GM12878 (cell line): ENCODE results near the gene TCEANC. TPM values are rescaled to one million over a fixed set of nuclear protein-coding genes. Genes with fewer than 3 reads are reported as not detected.
A peak's percentile ranks its signal among the peaks of the same experiment; 100 is the strongest.

Experiments
- ATAC-seq: fragments of 200-7000 bp; cut with Tn5 transposase; 3 replicates; pipeline ENCODE4 v1.9.1; 2020; ENCODE audit warnings: mild to moderate bottlenecking, moderate library complexity
- BruUV-seq: library from RNA; stranded (reverse); fragments of 400-500 nt; replicated peaks from 2 replicates; lab custom pipeline; 2021; lab: Mats Ljungman, UMichigan
- CTCF ChIA-PET: fragments of 300-600 bp; sonication (Branson Sonifier 250); formaldehyde crosslinking; extraction: SDS; loops from one replicate; lab custom pipeline; 2021; ENCODE audit warnings: inconsistent platforms; lab: Yijun Ruan, JAX
- POLR2A ChIA-PET: fragments of 350-600 bp; formaldehyde crosslinking; extraction: SDS; loops from one replicate; lab custom pipeline; 2021; ENCODE audit warnings: inconsistent platforms; lab: Charles Lee
- RAD21 ChIA-PET: fragments of 300-600 bp; sonication (Branson Sonifier 250); formaldehyde crosslinking; loops from one replicate; lab custom pipeline; 2023; ENCODE audit warnings: antibody characterized with exemption; ENCODE audit not compliant: unreplicated experiment; lab: Charles Lee
- SMC1A ChIA-PET: fragments of 300-600 bp; sonication (Branson Sonifier 250); formaldehyde crosslinking; loops from one replicate; lab custom pipeline; 2023; ENCODE audit not compliant: unreplicated experiment, uncharacterized antibody; lab: Charles Lee
- DNase-seq: peaks from one replicate; pipeline ENCODE4 v3.0.0-alpha.2; 2011; ENCODE audit warnings: low read depth, low spot score
- FAIRE-seq: peaks from 3 replicates; lab custom pipeline; 2011; peaks lifted over from hg19 to GRCh38; lab: Jason Lieb, UNC
- H2AFZ ChIP-seq: 2 replicates; pipeline ENCODE4 v1.6.0; 2011; ENCODE audit warnings: low read depth, low read length, control low read depth; ENCODE audit not compliant: control insufficient read depth
- H3K27ac ChIP-seq: 2 replicates; pipeline ENCODE4 v1.5.1; 2011; ENCODE audit warnings: control low read depth; ENCODE audit not compliant: control insufficient read depth, insufficient read depth
- H3K27me3 ChIP-seq, 2 experiments: replicated peaks in 1 of 2; 2 replicates each; pipeline versions ENCODE4 v1.6.0 to v1.6.1; 2011; ENCODE audit warnings: low read length in 1 of 2; ENCODE audit not compliant: control insufficient read depth in 2 of 2, insufficient read depth in 2 of 2
- H3K36me3 ChIP-seq, 2 experiments: 2 replicates each; pipeline ENCODE4 v1.5.1; 2011; ENCODE audit warnings: low read length in 1 of 2; ENCODE audit not compliant: control insufficient read depth in 2 of 2, insufficient read depth in 2 of 2
- H3K4me1 ChIP-seq: 2 replicates; pipeline ENCODE4 v1.6.1; 2011; ENCODE audit warnings: mild to moderate bottlenecking, low read length, moderate library complexity, mixed read lengths; ENCODE audit not compliant: control insufficient read depth, insufficient read depth
- H3K4me2 ChIP-seq: 2 replicates; pipeline ENCODE4 v1.6.0; 2011; ENCODE audit warnings: control low read depth; ENCODE audit not compliant: control insufficient read depth, insufficient read depth
- H3K4me3 ChIP-seq: fragments of 200-600 bp; sonication (generic); 2 replicates; pipeline ENCODE4 v1.5.1; 2016
- H3K79me2 ChIP-seq: 2 replicates; pipeline ENCODE4 v1.6.0; 2011; ENCODE audit warnings: low read length; ENCODE audit not compliant: control insufficient read depth, insufficient read depth
- H3K9ac ChIP-seq: 2 replicates; pipeline ENCODE4 v1.8.0; 2011; ENCODE audit warnings: low read length, control low read depth, mixed read lengths; ENCODE audit not compliant: control insufficient read depth, insufficient read depth
- H3K9me3 ChIP-seq: replicated peaks from 3 replicates; pipeline ENCODE4 v1.5.1; 2011; ENCODE audit warnings: mild to moderate bottlenecking, low read length; ENCODE audit not compliant: control insufficient read depth, insufficient read depth
- H4K20me1 ChIP-seq: 2 replicates; pipeline ENCODE4 v1.6.0; 2011; ENCODE audit not compliant: control insufficient read depth, insufficient read depth
- BHLHE40 ChIP-seq, 2 experiments: fragments of 450-650 bp in 1 of 2; IDR thresholded peaks; 2 replicates each; pipeline ENCODE4 v1.6.1; 2011 to 2017; ENCODE audit warnings: low read depth in 2 of 2, borderline replicate concordance in 1 of 2, improper control_type of control experiment in 1 of 2, low read length in 1 of 2, mild to moderate bottlenecking in 1 of 2
- EP300 ChIP-seq, 2 experiments: fragments of 150-350 bp in 1 of 2; IDR thresholded peaks; 2 replicates each; pipeline ENCODE4 v1.6.1; 2011 to 2012; ENCODE audit warnings: low read depth in 2 of 2, low read length in 2 of 2, borderline replicate concordance in 1 of 2, improper control_type of control experiment in 1 of 2, inconsistent platforms in 1 of 2; ENCODE audit not compliant: control insufficient read depth in 1 of 2
- FOXM1 ChIP-seq: IDR thresholded peaks from 2 replicates; pipeline ENCODE4 v1.6.1; 2012; ENCODE audit warnings: low read depth, mild to moderate bottlenecking, inconsistent platforms, low read length, moderate library complexity
- MXI1 ChIP-seq: fragments of 150-350 bp; IDR thresholded peaks from 2 replicates; pipeline ENCODE4 v1.6.1; 2011; ENCODE audit warnings: low read depth, mild to moderate bottlenecking, inconsistent platforms, low read length, improper control_type of control experiment
- RELA ChIP-seq: fragments of 450-650 bp; IDR thresholded peaks from 2 replicates; pipeline ENCODE4 v1.8.0; 2014; ENCODE audit warnings: borderline replicate concordance; ENCODE audit not compliant: partially characterized antibody
- SPI1 ChIP-seq: IDR thresholded peaks from 2 replicates; pipeline ENCODE4 v1.6.1; 2011; ENCODE audit warnings: low read depth, mild to moderate bottlenecking, low read length, moderate library complexity, borderline replicate concordance; ENCODE audit not compliant: insufficient read depth
- ZNF384 ChIP-seq: IDR thresholded peaks from 2 replicates; pipeline ENCODE4 v1.6.1; 2012; ENCODE audit warnings: low read depth, mild to moderate bottlenecking, low read length, improper control_type of control experiment, borderline replicate concordance
- WGBS: methylation state at CpG from one replicate; pipeline ENCODE4 v1.1.6; 2016; ENCODE audit warnings: low lambda C conversion rate; ENCODE audit not compliant: insufficient replicate concordance, insufficient coverage; ENCODE audit errors: missing lambda C conversion rate; 5-methylcytosine and 5-hydroxymethylcytosine counted together
- in situ Hi-C: fragments of 300-500 bp; cut with MboI; formaldehyde crosslinking; loops from 9 replicates; pipeline ENCODE4 v1.14.3; 2018; ENCODE audit warnings: mixed read lengths
- intact Hi-C: fragments of 100-400 bp; cut with micrococcal nuclease; formaldehyde crosslinking; loops from one replicate; pipeline ENCODE4 v1.14.2; 2022; ENCODE audit not compliant: unreplicated experiment
- polyA plus RNA-seq, 11 experiments: library from polyadenylated mRNA; depleted of rRNA in 4 of 11; unstranded in 6 of 11; stranded (reverse) in 5 of 11; fragments of >200 nt; fragmentation: Nextera tagmentation in 4 of 11; fragmentation: Illumina TruSeq in 1 of 11; extraction: Ambion mirVana in 4 of 11; extraction: Trizol in 1 of 11; gene quantifications; 1 replicate in 1 of 11; 2 replicates in 10 of 11; pipeline versions ENCODE4 v1.2.1 to v1.2.3, GENCODE V29; 2011 to 2016; ENCODE audit warnings: inconsistent platforms in 2 of 11, missing spikeins in 2 of 11, low read depth in 1 of 11
- total RNA-seq, 4 experiments: library from RNA; depleted of rRNA in 3 of 4; stranded (reverse); fragments of >200 nt in 3 of 4; fragmentation: Illumina TruSeq in 1 of 4; extraction: Trizol in 1 of 4; gene quantifications; 2 replicates each; pipeline versions ENCODE4 v1.2.1 to v1.2.3, GENCODE V29; 2013 to 2021
- TF ChIP-seq, protein P1 (sequence below): fragments of 450-650 bp; IDR thresholded peaks from 2 replicates; pipeline ENCODE4 v1.6.1; 2016; ENCODE audit warnings: mild to moderate bottlenecking
- TF ChIP-seq, protein P2 (sequence below): IDR thresholded peaks from 2 replicates; pipeline ENCODE4 v1.6.1; 2011; ENCODE audit warnings: borderline replicate concordance, low read depth, mild to moderate bottlenecking, moderate library complexity, low read length; ENCODE audit not compliant: insufficient read depth, poor library complexity, severe bottlenecking
- TF ChIP-seq, protein P3 (sequence below): IDR thresholded peaks from 2 replicates; pipeline ENCODE4 v1.6.1; 2012; ENCODE audit warnings: improper control_type of control experiment, low read depth, low read length; ENCODE audit not compliant: insufficient replicate concordance

The TCEANC gene
- total and polyA plus RNA-seq, 10 of the 15 experiments (the other 5 are each of a cell fraction or from before 2014, with no cell fraction given) = 1.1 to 4.9 (median 2.9) TPM

DNA sequence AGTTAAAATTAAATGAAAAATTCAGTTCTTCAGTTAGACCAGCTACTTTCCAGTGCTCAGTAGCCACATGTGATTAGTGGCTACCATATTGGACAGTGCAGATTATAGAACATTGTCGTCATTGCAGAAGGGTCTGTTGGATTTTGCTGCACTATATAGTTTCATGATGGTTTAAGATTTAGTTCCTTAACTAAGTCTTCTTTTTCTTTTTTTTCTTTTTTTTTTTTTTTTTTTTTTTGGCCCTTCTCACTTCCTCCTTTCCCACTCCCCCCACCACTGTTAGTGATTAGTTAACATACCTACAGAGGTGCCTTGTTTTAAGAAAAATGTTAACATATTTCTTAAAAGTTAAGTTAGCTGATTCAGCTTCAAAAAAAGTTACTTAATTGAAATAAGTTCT, 45.0 kb downstream of the TCEANC start:
- ChIA-PET RAD21 (interaction anchor here (1.2 to 11.4 kb wide), 16 partner anchors 9 to 610 kb away, joined by 3 to 201 read pairs (median 10); partner anchors contain the start of genes GEMIN8, OFD1, RAB9A and TCEANC), POLR2A (interaction anchor here (0.6 to 10.2 kb wide), 15 partner anchors 10 to 692 kb away, joined by 3 to 130 read pairs (median 5); partner anchors contain the start of genes OFD1, RAB9A and TRAPPC2), SMC1A (interaction anchor here (0.7 to 13.8 kb wide), 18 partner anchors 10 to 611 kb away, joined by 3 to 198 read pairs (median 4); partner anchors contain the start of genes OFD1, RAB9A and TRAPPC2), CTCF (interaction anchor here (0.6 to 10.2 kb wide), 13 partner anchors 9 to 720 kb away, joined by 3 to 89 read pairs (median 5); partner anchors contain the start of genes OFD1, RAB9A and TRAPPC2)
- H3K79me2 ChIP-seq = peaks cover 98% of the 10 kb centered on the region
- H3K4me3 ChIP-seq = peak overlapping the region; percentile 49
- no peak overlapping the region for H2AFZ ChIP-seq
- H3K9me3 ChIP-seq = no peaks in the 10 kb centered on the region; the same call in 2 of the 3 replicates
- DNase-seq (no peak), ATAC-seq (peak; percentile 1), FAIRE-seq (no peak)
- intact Hi-C loops = loop anchor here (2.0 to 10.0 kb wide), 3 partner anchors 29 to 743 kb away; no protein-coding TSS in a partner anchor
- H3K36me3 ChIP-seq = peaks cover 1 to 3% of the 10 kb centered on the region in 2 experiments; a peak in 2 of 4 replicates
- in situ Hi-C loops = no loop called here
- H4K20me1 ChIP-seq = peaks cover 2% of the 10 kb centered on the region; the same call in 1 of the 2 replicates
- H3K4me1 ChIP-seq = peaks cover 41% of the 10 kb centered on the region
- WGBS = 26% methylated on average over 1 of the region's 1 CpG
- H3K27me3 ChIP-seq = no peaks in the 10 kb centered on the region
- H3K9ac ChIP-seq = peak overlapping the region; percentile 10; the same call in 1 of the 2 replicates
- peak overlapping the region; percentile 69 for H3K27ac ChIP-seq
- BruUV-seq = no TSS peak
- peak overlapping the region; percentile 77 for H3K4me2 ChIP-seq
- TF ChIP-seq SPI1 = peak; percentile 54; the same call in 1 of the 2 replicates
- TF ChIP-seq, protein P1, sequence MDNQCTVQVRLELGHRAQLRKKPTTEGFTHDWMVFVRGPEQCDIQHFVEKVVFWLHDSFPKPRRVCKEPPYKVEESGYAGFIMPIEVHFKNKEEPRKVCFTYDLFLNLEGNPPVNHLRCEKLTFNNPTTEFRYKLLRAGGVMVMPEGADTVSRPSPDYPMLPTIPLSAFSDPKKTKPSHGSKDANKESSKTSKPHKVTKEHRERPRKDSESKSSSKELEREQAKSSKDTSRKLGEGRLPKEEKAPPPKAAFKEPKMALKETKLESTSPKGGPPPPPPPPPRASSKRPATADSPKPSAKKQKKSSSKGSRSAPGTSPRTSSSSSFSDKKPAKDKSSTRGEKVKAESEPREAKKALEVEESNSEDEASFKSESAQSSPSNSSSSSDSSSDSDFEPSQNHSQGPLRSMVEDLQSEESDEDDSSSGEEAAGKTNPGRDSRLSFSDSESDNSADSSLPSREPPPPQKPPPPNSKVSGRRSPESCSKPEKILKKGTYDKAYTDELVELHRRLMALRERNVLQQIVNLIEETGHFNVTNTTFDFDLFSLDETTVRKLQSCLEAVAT = peak; percentile 34; the same call in 1 of the 2 replicates
- TF ChIP-seq RELA = no peak
- peak; percentile 97 for TF ChIP-seq ZNF384
- no peak for TF ChIP-seq BHLHE40 (IDR thresholded peaks at IDR 0.05; ENCODE audit: borderline replicate concordance in 1 of 2, low read depth in 2 of 2, low read length in 1 of 2)
- TF ChIP-seq, protein P2, sequence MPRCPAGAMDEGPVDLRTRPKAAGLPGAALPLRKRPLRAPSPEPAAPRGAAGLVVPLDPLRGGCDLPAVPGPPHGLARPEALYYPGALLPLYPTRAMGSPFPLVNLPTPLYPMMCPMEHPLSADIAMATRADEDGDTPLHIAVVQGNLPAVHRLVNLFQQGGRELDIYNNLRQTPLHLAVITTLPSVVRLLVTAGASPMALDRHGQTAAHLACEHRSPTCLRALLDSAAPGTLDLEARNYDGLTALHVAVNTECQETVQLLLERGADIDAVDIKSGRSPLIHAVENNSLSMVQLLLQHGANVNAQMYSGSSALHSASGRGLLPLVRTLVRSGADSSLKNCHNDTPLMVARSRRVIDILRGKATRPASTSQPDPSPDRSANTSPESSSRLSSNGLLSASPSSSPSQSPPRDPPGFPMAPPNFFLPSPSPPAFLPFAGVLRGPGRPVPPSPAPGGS = peak; percentile 5
- TF ChIP-seq, protein P3, sequence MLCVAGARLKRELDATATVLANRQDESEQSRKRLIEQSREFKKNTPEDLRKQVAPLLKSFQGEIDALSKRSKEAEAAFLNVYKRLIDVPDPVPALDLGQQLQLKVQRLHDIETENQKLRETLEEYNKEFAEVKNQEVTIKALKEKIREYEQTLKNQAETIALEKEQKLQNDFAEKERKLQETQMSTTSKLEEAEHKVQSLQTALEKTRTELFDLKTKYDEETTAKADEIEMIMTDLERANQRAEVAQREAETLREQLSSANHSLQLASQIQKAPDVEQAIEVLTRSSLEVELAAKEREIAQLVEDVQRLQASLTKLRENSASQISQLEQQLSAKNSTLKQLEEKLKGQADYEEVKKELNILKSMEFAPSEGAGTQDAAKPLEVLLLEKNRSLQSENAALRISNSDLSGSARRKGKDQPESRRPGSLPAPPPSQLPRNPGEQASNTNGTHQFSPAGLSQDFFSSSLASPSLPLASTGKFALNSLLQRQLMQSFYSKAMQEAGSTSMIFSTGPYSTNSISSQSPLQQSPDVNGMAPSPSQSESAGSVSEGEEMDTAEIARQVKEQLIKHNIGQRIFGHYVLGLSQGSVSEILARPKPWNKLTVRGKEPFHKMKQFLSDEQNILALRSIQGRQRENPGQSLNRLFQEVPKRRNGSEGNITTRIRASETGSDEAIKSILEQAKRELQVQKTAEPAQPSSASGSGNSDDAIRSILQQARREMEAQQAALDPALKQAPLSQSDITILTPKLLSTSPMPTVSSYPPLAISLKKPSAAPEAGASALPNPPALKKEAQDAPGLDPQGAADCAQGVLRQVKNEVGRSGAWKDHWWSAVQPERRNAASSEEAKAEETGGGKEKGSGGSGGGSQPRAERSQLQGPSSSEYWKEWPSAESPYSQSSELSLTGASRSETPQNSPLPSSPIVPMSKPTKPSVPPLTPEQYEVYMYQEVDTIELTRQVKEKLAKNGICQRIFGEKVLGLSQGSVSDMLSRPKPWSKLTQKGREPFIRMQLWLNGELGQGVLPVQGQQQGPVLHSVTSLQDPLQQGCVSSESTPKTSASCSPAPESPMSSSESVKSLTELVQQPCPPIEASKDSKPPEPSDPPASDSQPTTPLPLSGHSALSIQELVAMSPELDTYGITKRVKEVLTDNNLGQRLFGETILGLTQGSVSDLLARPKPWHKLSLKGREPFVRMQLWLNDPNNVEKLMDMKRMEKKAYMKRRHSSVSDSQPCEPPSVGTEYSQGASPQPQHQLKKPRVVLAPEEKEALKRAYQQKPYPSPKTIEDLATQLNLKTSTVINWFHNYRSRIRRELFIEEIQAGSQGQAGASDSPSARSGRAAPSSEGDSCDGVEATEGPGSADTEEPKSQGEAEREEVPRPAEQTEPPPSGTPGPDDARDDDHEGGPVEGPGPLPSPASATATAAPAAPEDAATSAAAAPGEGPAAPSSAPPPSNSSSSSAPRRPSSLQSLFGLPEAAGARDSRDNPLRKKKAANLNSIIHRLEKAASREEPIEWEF = peak; percentile 52
- TF ChIP-seq FOXM1 = 0 out of 2 replicates have a peak, but pooled peaks have one; percentile 6
- 0 out of 4 replicates have a peak, but pooled peaks of 1 of the 2 experiments have one; percentile 22 for TF ChIP-seq EP300 (IDR thresholded peaks at IDR 0.05; ENCODE audit: borderline replicate concordance in 1 of 2, control insufficient read depth in 1 of 2, low read depth in 2 of 2, low read length in 2 of 2)
- peak; percentile 48; the same call in 1 of the 2 replicates for TF ChIP-seq MXI1
